SK-N-MC (cell line): ENCODE data around the gene OPCML.

ENCODE experiments used
- FOXP2 ChIP-seq: optimal IDR thresholded peaks from 2 replicates; pipeline ENCODE3; 2011; ENCODE audit warnings: mild to moderate bottlenecking, moderate library complexity; ENCODE audit not compliant: insufficient read depth; ENCODE audit errors: extremely low read length, control extremely low read depth
- POLR2AphosphoS5 ChIP-seq: IDR thresholded peaks from 2 replicates; pipeline ENCODE4 v1.6.1; 2012; ENCODE audit warnings: mild to moderate bottlenecking, low read depth, low read length, borderline replicate concordance

- TF ChIP-seq POLR2AphosphoS5 (no peak), FOXP2 (no peak)
These were observed 17.2 kb downstream of the OPCML start for GRCh38 chr11:133515107-133515506.
